ENCODE measurements around the gene OASL.
A peak's percentile ranks its signal among the peaks of the same experiment; 100 is the strongest.

Gene OASL

GRCh38 chr12:121015825-121016766 lies 22.9 kb downstream of the OASL start, which contains the start of gene C12orf43:
TSS of gene C12orf43 (minus strand) at chr12:121016487. CDS start at chr12:121016474, 13 bp downstream.
- peak; percentile 83 to 88 (median 86) for DNase-seq (ENCODE audit: low read depth in 4 of 4, low spot score in 1 of 4)

GRCh38 chr12:121013715-121014114 lies 25.3 kb downstream of the OASL start:
- DNase-seq (ENCODE audit: low read depth in 4 of 4, low spot score in 1 of 4): no peak

- no peak for DNase-seq (ENCODE audit: low read depth in 4 of 4, low spot score in 1 of 4)
Observed at GRCh38 chr12:121011820-121012219, 27.2 kb downstream of the OASL start.

GRCh38 chr12:121010860-121011259 lies 28.2 kb downstream of the OASL start:
- DNase-seq (ENCODE audit: low read depth in 4 of 4, low spot score in 1 of 4): no peak

GRCh38 chr12:121009741-121010140 lies 29.3 kb downstream of the OASL start:
- no peak for DNase-seq (ENCODE audit: low read depth in 4 of 4, low spot score in 1 of 4)

GRCh38 chr12:121008347-121009098 lies 30.5 kb downstream of the OASL start:
- no peak for DNase-seq (ENCODE audit: low read depth in 4 of 4, low spot score in 1 of 4)

- DNase-seq (ENCODE audit: low read depth in 4 of 4, low spot score in 1 of 4): peak in 3 of 4 experiments; percentile 9 to 30 (median 29)
Observed at GRCh38 chr12:121005346-121005815, 33.7 kb downstream of the OASL start.

GRCh38 chr12:121004253-121004815 lies 34.7 kb downstream of the OASL start:
- no peak for DNase-seq (ENCODE audit: low read depth in 4 of 4, low spot score in 1 of 4)

GRCh38 chr12:121003650-121004049 lies 35.4 kb downstream of the OASL start:
- no peak for DNase-seq (ENCODE audit: low read depth in 4 of 4, low spot score in 1 of 4)

- DNase-seq (ENCODE audit: low read depth in 4 of 4, low spot score in 1 of 4): no peak
Observed at GRCh38 chr12:121001841-121002483, 37.1 kb downstream of the OASL start.

- DNase-seq (ENCODE audit: low read depth in 4 of 4, low spot score in 1 of 4): no peak
Observed at GRCh38 chr12:121001060-121001459, 38.0 kb downstream of the OASL start.

- no peak for DNase-seq (ENCODE audit: low read depth in 4 of 4, low spot score in 1 of 4)
Observed at GRCh38 chr12:121000530-121000929, 38.5 kb downstream of the OASL start.

GRCh38 chr12:120999191-121000120 lies 39.6 kb downstream of the OASL start:
- no peak for DNase-seq (ENCODE audit: low read depth in 4 of 4, low spot score in 1 of 4)

- DNase-seq (ENCODE audit: low read depth in 4 of 4, low spot score in 1 of 4): no peak
Observed at GRCh38 chr12:120998435-120998834, 40.6 kb downstream of the OASL start.

GRCh38 chr12:120997448-120997847 lies 41.6 kb downstream of the OASL start:
- no peak for DNase-seq (ENCODE audit: low read depth in 4 of 4, low spot score in 1 of 4)

- no peak for DNase-seq (ENCODE audit: low read depth in 4 of 4, low spot score in 1 of 4)
Observed at GRCh38 chr12:120996133-120996746, 42.8 kb downstream of the OASL start.

- DNase-seq (ENCODE audit: low read depth in 4 of 4, low spot score in 1 of 4): no peak
Observed at GRCh38 chr12:120994589-120995337, 44.3 kb downstream of the OASL start.

GRCh38 chr12:120994059-120994458 lies 45.0 kb downstream of the OASL start:
- DNase-seq (ENCODE audit: low read depth in 4 of 4, low spot score in 1 of 4): no peak

- DNase-seq (ENCODE audit: low read depth in 4 of 4, low spot score in 1 of 4): no peak
Observed at GRCh38 chr12:120993496-120993895, 45.5 kb downstream of the OASL start.
